ENCODE data around the gene UGT1A9. TPM values are rescaled to one million over a fixed set of nuclear protein-coding genes. Genes with fewer than 3 reads are reported as not detected.

The UGT1A9 gene
- total RNA-seq, 4 donors from 2014 or later = not detected

DNA sequence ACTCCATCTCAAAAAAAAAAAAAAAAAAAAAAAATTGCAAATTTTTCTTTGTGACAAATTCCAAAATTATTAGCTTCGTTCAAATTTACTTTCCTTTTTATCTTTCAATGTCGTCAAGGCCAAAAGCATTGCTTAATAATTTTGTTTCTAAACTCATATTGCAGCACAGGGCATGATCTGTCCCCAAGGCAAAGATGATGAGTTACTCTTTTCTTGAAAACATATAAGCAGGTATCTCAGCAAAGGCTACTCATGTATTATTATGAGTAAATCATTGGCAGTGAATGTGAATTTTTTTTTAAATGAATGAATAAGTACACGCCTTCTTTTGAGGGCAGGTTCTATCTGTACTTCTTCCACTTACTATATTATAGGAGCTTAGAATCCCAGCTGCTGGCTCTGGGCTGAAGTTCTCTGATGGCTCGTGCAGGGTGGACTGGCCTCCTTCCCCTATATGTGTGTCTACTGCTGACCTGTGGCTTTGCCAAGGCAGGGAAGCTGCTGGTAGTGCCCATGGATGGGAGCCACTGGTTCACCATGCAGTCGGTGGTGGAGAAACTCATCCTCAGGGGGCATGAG, 9.9 kb downstream of the UGT1A9 start, which contains the start of gene UGT1A7:
Gene UGT1A7 (plus strand): TSS at position 381 of the 579 bp plus-strand sequence. CDS start 37 bp downstream, at position 418.
- H3K27ac ChIP-seq = no peak within 1 kb of the TSS
- no peaks in the 10 kb centered on the region for H3K27me3 ChIP-seq
- no peaks in the 10 kb centered on the region for H3K9me3 ChIP-seq
- intact Hi-C loops (cut with DNase I; ENCODE audit: low total_unique reads) = no loop called here
- no peak within 1 kb of the TSS for H3K4me3 ChIP-seq
- TF ChIP-seq, protein P1, sequence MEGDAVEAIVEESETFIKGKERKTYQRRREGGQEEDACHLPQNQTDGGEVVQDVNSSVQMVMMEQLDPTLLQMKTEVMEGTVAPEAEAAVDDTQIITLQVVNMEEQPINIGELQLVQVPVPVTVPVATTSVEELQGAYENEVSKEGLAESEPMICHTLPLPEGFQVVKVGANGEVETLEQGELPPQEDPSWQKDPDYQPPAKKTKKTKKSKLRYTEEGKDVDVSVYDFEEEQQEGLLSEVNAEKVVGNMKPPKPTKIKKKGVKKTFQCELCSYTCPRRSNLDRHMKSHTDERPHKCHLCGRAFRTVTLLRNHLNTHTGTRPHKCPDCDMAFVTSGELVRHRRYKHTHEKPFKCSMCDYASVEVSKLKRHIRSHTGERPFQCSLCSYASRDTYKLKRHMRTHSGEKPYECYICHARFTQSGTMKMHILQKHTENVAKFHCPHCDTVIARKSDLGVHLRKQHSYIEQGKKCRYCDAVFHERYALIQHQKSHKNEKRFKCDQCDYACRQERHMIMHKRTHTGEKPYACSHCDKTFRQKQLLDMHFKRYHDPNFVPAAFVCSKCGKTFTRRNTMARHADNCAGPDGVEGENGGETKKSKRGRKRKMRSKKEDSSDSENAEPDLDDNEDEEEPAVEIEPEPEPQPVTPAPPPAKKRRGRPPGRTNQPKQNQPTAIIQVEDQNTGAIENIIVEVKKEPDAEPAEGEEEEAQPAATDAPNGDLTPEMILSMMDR (IDR thresholded peaks at IDR 0.05) = no peak
- TF ChIP-seq POLR2A (IDR thresholded peaks at IDR 0.05) = no peak
- no peaks in the 10 kb centered on the region for H3K36me3 ChIP-seq
- DNase-seq = no peak
- no peaks in the 10 kb centered on the region for H3K4me1 ChIP-seq

DNA sequence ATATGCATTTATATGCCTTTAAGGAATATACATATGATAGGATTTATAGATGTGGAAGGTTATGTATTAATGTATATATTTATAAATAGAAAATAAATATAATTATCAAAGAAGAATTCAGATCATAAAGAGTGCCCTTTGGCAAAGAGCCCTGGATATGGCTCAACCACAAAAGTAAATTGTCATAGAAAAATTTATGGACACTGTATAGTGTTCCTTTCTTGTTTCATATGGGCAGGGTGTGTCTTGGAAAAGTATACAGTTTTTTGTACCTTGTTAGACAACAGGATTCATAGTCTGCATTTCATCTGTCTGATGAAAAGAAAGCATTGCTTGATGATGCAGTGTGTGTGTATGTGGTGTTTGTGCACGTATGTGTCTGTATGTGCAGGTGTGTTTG, 12.9 kb downstream of the UGT1A9 start:
- Histone ChIP-seq H3K36me3 (no peaks in the 10 kb centered on the region), H3K4me3 (no peak overlapping the region), H3K9me3 (no peaks in the 10 kb centered on the region), H3K27ac (no peak overlapping the region), H3K27me3 (no peaks in the 10 kb centered on the region), H3K4me1 (no peaks in the 10 kb centered on the region)
- no peak for TF ChIP-seq POLR2A (IDR thresholded peaks at IDR 0.05)
- TF ChIP-seq, protein P1 (IDR thresholded peaks at IDR 0.05) = no peak
- no peak for DNase-seq
- intact Hi-C loops (cut with DNase I; ENCODE audit: low total_unique reads) = no loop called here

DNA sequence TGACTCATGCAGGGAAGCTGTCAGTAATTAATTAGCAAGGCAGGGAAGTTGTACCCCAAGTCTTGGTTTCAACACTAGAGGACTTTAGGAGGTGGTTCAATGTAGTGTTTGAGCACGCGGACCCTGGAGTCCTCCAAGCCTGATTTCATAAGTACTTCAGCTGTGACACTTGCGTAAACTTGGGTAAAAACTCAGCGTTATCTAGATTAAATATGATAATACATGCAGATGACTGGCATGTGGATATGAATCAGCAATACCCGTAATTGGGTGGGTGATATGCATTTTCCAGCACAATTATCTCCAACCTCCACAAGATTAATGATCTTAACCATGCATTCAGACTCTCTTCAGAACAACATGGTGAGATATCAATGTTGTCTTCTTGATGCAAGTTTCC, 15.2 kb downstream of the UGT1A9 start:
- H3K36me3 ChIP-seq = no peaks in the 10 kb centered on the region
- H3K9me3 ChIP-seq = no peaks in the 10 kb centered on the region
- no peak overlapping the region for H3K4me3 ChIP-seq
- H3K4me1 ChIP-seq = no peaks in the 10 kb centered on the region
- TF ChIP-seq, protein P1 (IDR thresholded peaks at IDR 0.05) = no peak
- TF ChIP-seq POLR2A (IDR thresholded peaks at IDR 0.05) = no peak
- no peaks in the 10 kb centered on the region for H3K27me3 ChIP-seq
- H3K27ac ChIP-seq = no peak overlapping the region
- intact Hi-C loops (cut with DNase I; ENCODE audit: low total_unique reads) = no loop called here
- DNase-seq = no peak

DNA sequence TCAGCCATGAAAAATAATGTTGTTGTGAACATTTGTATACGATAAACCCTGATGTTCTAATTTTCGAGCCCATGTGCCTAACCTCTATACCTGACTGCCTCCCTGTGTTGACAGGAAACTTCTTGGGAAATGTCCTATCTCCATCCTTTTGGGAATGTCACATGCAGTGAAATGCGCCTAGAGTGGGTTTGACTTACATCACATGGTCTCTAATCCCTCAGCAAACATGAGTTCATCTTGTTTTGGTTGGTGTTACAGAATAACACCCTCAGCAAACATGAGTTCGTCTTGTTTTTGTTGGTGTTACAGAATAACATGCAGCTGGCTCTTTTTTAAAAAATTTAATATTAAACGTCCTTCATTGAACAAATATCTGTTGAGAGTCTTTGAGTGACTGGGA, 16.6 kb downstream of the UGT1A9 start:
- TF ChIP-seq, protein P1 (IDR thresholded peaks at IDR 0.05) = no peak
- no peak for TF ChIP-seq POLR2A (IDR thresholded peaks at IDR 0.05)
- intact Hi-C loops (cut with DNase I; ENCODE audit: low total_unique reads) = no loop called here
- no peaks in the 10 kb centered on the region for H3K36me3 ChIP-seq
- no peaks in the 10 kb centered on the region for H3K9me3 ChIP-seq
- no peak overlapping the region for H3K4me3 ChIP-seq
- H3K27me3 ChIP-seq = no peaks in the 10 kb centered on the region
- H3K27ac ChIP-seq = no peak overlapping the region
- H3K4me1 ChIP-seq = no peaks in the 10 kb centered on the region
- DNase-seq = no peak

DNA sequence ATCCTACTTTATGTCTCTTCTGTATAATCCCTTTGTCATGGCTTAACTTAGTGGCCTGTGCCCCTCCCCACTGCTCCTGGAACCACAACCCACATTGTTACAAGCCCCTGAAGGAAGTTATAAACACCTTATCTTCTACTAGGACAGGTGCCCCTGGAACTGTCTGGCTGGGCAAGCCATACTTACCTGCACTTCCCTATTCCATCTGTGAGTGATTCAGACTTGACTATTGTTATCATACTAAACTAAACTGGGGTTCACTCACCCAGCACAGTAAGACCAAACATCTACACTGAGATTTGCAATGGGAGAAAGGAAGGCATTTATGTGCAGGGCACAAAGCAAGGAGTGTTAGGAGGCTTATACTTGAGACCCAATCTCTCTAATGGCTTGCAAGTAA, 17.3 kb downstream of the UGT1A9 start:
- H3K36me3 ChIP-seq = no peaks in the 10 kb centered on the region
- DNase-seq = no peak
- H3K27me3 ChIP-seq = no peaks in the 10 kb centered on the region
- TF ChIP-seq, protein P1 (IDR thresholded peaks at IDR 0.05) = no peak
- no peak for TF ChIP-seq POLR2A (IDR thresholded peaks at IDR 0.05)
- H3K9me3 ChIP-seq = no peaks in the 10 kb centered on the region
- no peak overlapping the region for H3K4me3 ChIP-seq
- intact Hi-C loops (cut with DNase I; ENCODE audit: low total_unique reads) = no loop called here
- H3K4me1 ChIP-seq = no peaks in the 10 kb centered on the region
- H3K27ac ChIP-seq = no peak overlapping the region
